SJCRH30 (cell line): ENCODE results near the gene STPG2. TPM values are rescaled to one million over a fixed set of nuclear protein-coding genes. Genes with fewer than 3 reads are reported as not detected.
"Not testable (repeated sequence)": the region's sequence is repeated elsewhere in the genome, so short reads cannot be mapped to it uniquely, and the experiment has no call there.

ENCODE experiments used
- DNase-seq, 2 experiments: peaks; one replicate each; pipeline ENCODE4 v3.0.0-alpha.2; 2015 to 2020
- H3K27ac ChIP-seq: fragments of 250-450 bp; sonication (Bioruptor Pico); 2 replicates; pipeline ENCODE4 v1.5.1; 2020; ENCODE audit warnings: mild to moderate bottlenecking, moderate library complexity
- H3K27me3 ChIP-seq: fragments of 250-450 bp; sonication (Bioruptor Pico); 2 replicates; pipeline ENCODE4 v1.5.1; 2020; ENCODE audit warnings: mild to moderate bottlenecking, moderate library complexity
- H3K36me3 ChIP-seq: fragments of 250-450 bp; sonication (Bioruptor Pico); 2 replicates; pipeline ENCODE4 v1.5.1; 2020; ENCODE audit warnings: mild to moderate bottlenecking, moderate library complexity
- H3K4me1 ChIP-seq: fragments of 250-450 bp; sonication (Bioruptor Pico); 2 replicates; pipeline ENCODE4 v1.5.1; 2020; ENCODE audit warnings: mild to moderate bottlenecking, moderate library complexity
- H3K4me3 ChIP-seq: fragments of 250-450 bp; sonication (Bioruptor Pico); 2 replicates; pipeline ENCODE4 v1.5.1; 2020; ENCODE audit warnings: mild to moderate bottlenecking, moderate library complexity
- H3K9me3 ChIP-seq: fragments of 250-450 bp; sonication (Bioruptor Pico); replicated peaks from 2 replicates; pipeline ENCODE4 v1.5.1; 2020; ENCODE audit warnings: mild to moderate bottlenecking, moderate library complexity
- total RNA-seq: library from RNA; depleted of rRNA; stranded (reverse); fragments of >200 nt; shearing (Covaris generic); gene quantifications from 2 replicates; pipeline ENCODE4 v1.2.3, GENCODE V29; 2014

Gene STPG2
- total RNA-seq, 1 experiment from 2014 or later: not detected

DNA sequence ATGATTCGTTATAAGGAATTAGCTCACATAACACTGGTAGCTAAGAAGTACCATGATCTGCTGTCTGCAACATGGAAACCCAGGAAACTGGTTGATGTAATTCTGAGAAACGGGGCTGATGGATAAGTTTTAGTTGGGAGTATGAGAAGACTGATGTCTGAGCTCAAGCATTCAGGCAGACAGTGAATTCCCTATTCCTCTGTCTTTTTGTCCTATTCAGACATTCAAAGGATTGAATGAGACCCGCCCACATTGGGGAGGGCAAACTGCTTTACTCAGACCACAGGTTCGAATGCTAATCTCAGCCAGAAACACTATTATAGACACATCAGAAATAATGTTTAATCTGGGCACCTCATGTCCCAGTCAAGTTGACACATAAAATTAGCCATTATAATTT, 515.5 kb downstream of the STPG2 start:
- no peaks in the 10 kb centered on the region for H3K27me3 ChIP-seq
- H3K27ac ChIP-seq: no peak overlapping the region
- no peaks in the 10 kb centered on the region for H3K36me3 ChIP-seq
- no peaks in the 10 kb centered on the region for H3K9me3 ChIP-seq
- H3K4me3 ChIP-seq: no peak overlapping the region
- no peaks in the 10 kb centered on the region for H3K4me1 ChIP-seq
- no peak for DNase-seq

DNA sequence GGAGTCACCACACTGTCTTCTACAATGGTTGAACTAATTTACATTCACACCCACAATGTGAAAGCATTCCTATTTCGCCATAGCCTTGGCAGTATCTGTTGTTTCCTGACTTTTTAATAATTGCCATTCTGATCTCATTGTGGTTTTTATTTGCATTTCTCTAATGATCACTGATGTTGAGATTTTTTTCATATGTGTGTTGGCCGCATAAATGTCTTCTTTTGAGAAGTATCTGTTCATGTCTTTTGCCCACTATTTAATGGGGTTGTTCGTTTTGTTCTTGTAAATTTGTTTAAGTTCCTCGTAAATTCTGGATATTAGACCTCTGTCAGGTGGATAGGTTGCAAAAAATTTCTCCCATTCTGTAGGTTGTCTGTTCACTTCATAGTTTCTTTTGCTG, 519.1 kb downstream of the STPG2 start:
- Histone ChIP-seq H3K36me3 (no peaks in the 10 kb centered on the region), H3K9me3 (no peaks in the 10 kb centered on the region), H3K27ac (no peak overlapping the region), H3K4me3 (no peak overlapping the region), H3K27me3 (no peaks in the 10 kb centered on the region), H3K4me1 (no peaks in the 10 kb centered on the region)
- DNase-seq: no peak

DNA sequence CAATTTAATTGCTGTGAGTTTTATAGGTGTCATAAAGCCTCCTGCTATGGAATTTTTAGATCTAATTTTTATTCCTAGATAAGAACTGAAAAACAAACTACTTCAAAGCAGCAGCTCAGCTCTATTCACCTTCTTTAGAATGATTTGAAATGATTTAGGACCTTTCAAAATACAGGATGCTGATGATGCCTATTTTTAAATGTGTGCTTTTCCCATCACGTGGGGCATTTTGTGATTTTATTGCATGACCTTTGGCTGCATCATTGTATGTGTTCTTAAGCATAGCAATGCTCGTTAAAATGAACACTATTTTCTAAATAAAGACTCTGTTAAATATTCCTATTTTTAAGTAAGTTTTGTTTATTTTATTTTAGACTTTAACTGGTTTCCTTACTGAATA, 537.3 kb downstream of the STPG2 start:
- H3K36me3 ChIP-seq: no peaks in the 10 kb centered on the region
- H3K9me3 ChIP-seq: no peaks in the 10 kb centered on the region
- H3K27me3 ChIP-seq: no peaks in the 10 kb centered on the region
- H3K4me1 ChIP-seq: no peaks in the 10 kb centered on the region
- no peak overlapping the region for H3K4me3 ChIP-seq
- no peak overlapping the region for H3K27ac ChIP-seq
- no peak for DNase-seq

DNA sequence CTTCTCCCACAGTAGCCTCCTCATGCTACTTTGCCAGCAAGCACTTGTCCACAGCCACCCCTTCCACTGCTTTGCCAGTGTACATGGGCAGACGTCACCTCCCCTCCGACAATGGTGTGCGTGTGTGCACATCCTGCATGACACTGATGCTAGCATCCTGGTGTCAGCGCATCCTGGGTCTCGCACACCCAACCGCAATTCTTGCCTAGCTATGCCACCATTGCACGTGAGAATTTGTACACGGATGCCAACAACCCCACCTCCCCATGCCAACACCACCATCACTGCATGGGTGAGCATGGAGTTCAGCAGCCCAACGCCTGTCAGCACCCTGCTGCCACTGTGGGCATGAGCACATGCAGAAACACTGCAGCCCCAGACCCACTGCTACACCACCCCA, 550.0 kb downstream of the STPG2 start:
- no peaks in the 10 kb centered on the region for H3K4me1 ChIP-seq
- no peak for DNase-seq
- H3K27me3 ChIP-seq: no peaks in the 10 kb centered on the region

DNA sequence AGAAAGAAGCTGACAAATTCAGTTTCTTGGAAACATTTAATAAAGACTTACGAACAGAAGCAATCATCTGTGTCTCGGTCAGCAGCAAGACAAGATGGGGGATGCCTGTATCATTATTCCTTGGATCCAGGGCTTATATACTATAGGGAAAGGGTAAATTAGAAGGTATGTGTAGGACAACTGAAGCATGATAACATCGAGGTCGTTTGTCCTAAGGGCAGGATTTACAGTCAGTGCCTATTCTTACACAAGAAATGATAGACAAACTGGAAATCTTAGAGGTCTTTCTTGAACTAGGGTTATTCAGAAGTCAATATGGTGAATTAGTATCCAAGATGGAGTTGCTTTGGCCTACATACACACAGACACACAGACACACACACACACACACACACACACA, 553.0 kb downstream of the STPG2 start:
- no peaks in the 10 kb centered on the region for H3K9me3 ChIP-seq
- no peaks in the 10 kb centered on the region for H3K36me3 ChIP-seq
- DNase-seq: no peak
- no peak overlapping the region for H3K27ac ChIP-seq
- H3K27me3 ChIP-seq: no peaks in the 10 kb centered on the region
- no peak overlapping the region for H3K4me3 ChIP-seq
- H3K4me1 ChIP-seq: no peaks in the 10 kb centered on the region

More for the DNA sequence above, 550.0 kb downstream of the STPG2 start:
- H3K9me3 ChIP-seq: no peaks in the 10 kb centered on the region
- H3K36me3 ChIP-seq: no peaks in the 10 kb centered on the region
- no peak overlapping the region for H3K27ac ChIP-seq
- no peak overlapping the region for H3K4me3 ChIP-seq

DNA sequence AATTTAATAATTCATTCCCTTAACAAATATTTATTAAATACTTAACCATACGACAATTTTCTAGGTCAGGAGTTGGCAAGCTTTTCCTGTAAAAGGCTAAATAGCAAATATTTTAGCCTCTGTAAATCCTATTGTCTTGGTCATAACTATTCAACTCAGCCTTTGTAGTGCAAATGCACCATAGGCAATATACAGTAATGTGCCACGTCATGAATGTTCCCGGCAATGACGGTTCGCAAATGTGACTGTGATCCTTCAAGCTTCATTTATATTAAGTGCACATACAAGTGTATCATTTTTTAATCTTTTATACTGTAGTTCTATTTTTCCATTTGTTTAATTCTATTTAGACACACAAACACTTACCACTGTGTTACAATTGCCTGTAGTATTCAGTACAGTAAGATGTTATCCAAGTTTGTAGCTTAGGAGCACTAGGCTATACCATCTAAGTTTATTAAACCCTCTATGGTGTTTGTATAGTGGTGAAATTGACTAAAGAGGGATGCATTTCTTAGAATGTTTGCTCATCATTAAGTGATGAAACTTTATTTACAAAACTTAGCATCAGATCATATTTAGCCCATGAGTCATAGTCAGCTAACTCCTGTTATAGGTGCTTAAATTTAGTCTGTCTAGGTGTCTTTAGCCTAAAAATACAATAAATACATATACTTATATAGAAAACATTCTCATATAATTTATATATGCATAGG, 553.6 kb downstream of the STPG2 start:
- no peaks in the 10 kb centered on the region for H3K4me1 ChIP-seq
- H3K27ac ChIP-seq: no peak overlapping the region
- DNase-seq: no peak
- no peaks in the 10 kb centered on the region for H3K9me3 ChIP-seq
- no peaks in the 10 kb centered on the region for H3K27me3 ChIP-seq
- no peak overlapping the region for H3K4me3 ChIP-seq
- no peaks in the 10 kb centered on the region for H3K36me3 ChIP-seq

DNA sequence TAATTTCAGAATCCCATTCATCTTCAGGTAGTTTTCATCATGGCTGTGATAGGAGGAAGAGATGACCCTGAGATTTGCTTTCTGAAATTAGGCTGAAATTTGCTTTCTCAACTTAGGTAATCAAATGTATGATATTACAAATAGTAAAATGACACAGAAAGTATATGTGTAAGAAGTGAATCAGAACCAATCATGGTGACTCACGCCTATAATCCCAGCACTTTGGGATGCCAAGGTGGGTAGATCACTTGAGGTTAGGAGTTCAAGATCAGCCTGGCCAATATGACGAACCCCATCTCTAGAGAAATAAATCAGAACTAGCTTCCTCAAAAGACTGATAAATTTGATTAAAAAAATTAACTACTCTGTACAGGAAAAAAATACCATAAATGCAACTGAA, 555.4 kb downstream of the STPG2 start:
- no peaks in the 10 kb centered on the region for H3K4me1 ChIP-seq
- no peak for DNase-seq
- H3K36me3 ChIP-seq: no peaks in the 10 kb centered on the region

DNA sequence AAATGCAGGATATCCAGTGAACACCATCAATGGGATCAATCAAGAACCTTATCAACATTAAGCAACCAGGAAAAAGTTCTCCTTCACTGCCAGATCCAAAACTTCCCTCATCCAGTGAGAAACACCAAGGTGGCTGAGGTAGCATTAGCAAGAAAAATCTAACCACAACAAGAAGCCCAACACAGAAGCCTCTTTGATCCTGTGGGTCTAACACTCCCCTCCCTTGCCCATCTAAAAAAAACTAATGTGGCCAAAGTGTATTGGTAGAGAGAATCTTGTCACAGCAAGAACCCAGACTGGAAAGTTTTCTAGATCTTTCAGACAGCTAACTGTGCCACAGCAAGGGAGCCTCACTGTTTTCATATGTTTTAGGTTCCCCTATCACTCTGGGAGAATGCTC, 558.0 kb downstream of the STPG2 start:
- H3K27ac ChIP-seq: no peak overlapping the region
- no peaks in the 10 kb centered on the region for H3K27me3 ChIP-seq
- no peak for DNase-seq
- no peaks in the 10 kb centered on the region for H3K36me3 ChIP-seq
- H3K4me1 ChIP-seq: no peaks in the 10 kb centered on the region
- no peak overlapping the region for H3K4me3 ChIP-seq
- no peaks in the 10 kb centered on the region for H3K9me3 ChIP-seq

More for the DNA sequence above, 555.4 kb downstream of the STPG2 start:
- no peak overlapping the region for H3K27ac ChIP-seq
- no peak overlapping the region for H3K4me3 ChIP-seq
- H3K9me3 ChIP-seq: no peaks in the 10 kb centered on the region
- H3K27me3 ChIP-seq: no peaks in the 10 kb centered on the region

DNA sequence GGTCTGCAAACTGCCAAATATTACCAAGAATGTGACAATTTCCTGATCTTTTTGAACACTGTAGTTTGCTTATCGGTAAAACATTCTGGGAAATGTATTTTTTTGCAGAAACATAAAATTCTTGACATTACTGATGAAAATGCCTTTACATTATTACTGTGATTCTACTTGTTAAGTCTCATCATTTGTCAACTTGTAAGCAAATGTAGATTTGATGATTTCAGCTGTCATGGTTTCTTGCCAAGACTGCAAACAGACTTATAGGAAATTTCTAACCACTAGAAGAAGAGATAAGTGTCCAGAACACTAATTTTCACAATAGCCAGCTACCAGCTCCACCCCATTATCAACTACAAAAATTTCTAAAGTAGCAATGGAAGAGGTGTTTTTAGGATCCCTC, 560.4 kb downstream of the STPG2 start:
- DNase-seq: no peak
- Histone ChIP-seq H3K27me3 (no peaks in the 10 kb centered on the region), H3K27ac (no peak overlapping the region), H3K4me1 (no peaks in the 10 kb centered on the region), H3K36me3 (no peaks in the 10 kb centered on the region), H3K9me3 (no peaks in the 10 kb centered on the region), H3K4me3 (no peak overlapping the region)

DNA sequence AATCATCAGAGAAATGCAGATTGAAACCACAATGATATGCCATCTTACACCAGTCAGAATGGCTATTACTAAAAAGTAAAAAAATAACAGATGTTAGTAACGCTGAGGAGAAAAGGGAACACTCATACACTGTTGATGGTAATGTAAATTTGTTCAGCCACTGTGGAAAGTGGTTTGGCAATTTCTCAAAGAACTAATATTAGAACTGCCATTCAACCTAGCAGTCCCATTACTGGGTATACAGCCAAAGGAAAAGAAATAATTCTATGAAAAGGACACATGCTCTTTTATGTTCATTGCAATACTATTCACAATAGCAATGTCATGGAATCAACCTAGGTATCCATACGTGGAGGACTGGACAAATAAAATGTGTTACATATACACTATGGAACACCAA, 566.3 kb downstream of the STPG2 start:
- Histone ChIP-seq H3K27ac (no peak overlapping the region), H3K4me1 (no peaks in the 10 kb centered on the region), H3K9me3 (no peaks in the 10 kb centered on the region), H3K27me3 (0 out of 2 replicates have a peak, but pooled peaks cover 3% of the 10 kb centered on the region), H3K4me3 (no peak overlapping the region), H3K36me3 (no peaks in the 10 kb centered on the region)
- no peak for DNase-seq

DNA sequence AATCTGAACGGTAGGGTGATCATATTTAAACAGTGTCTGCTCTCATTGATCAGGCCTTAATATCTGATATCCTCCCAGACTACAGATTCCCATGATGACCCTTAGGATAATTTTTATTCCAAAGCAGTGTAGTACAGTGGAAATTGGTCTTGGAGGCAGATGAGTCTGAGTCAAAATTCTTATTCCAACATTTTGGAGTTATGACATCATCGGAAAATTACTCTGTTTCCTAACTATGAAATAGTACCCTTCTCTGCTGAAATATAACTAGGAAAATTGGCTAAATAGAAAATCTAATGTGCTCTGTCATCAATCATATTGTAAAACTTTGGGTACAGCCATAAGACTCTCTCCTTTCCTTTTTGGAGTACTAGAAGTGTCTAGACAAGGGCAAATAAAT, 583.3 kb downstream of the STPG2 start:
- Histone ChIP-seq H3K27me3 (no peaks in the 10 kb centered on the region), H3K4me3 (no peak overlapping the region), H3K36me3 (no peaks in the 10 kb centered on the region), H3K27ac (no peak overlapping the region), H3K4me1 (no peaks in the 10 kb centered on the region), H3K9me3 (no peaks in the 10 kb centered on the region)
- no peak for DNase-seq

DNA sequence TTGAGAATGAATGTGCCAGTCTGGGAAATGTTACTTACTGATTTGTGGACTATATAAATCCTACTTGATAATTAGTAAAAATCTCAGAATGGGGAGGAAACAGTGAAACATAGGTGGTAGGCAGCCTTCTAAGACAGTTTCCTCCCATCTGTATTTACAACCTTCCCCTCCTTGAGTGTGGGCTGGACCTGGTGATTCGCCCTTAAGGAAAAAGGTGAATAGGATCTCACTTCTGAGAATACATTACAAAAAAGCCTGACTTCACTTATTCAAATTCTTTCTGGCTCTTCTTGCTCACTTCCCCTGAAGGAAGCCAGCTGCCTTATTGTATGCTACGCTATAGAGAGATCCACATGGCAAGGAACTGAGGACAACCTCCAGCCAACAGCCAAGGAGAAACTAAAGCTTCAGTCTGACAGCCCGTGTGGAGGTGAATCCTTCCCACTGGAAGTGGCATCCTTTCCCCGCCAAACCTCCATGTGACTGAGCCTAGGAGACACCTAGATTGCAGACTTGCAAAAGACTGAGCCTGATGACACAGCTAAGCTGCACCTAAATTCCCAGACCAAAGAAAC, 585.0 kb downstream of the STPG2 start:
- no peak for DNase-seq
- no peak overlapping the region for H3K27ac ChIP-seq
- no peaks in the 10 kb centered on the region for H3K4me1 ChIP-seq
- no peaks in the 10 kb centered on the region for H3K36me3 ChIP-seq
- H3K4me3 ChIP-seq: no peak overlapping the region
- H3K9me3 ChIP-seq: no peaks in the 10 kb centered on the region
- H3K27me3 ChIP-seq: no peaks in the 10 kb centered on the region

DNA sequence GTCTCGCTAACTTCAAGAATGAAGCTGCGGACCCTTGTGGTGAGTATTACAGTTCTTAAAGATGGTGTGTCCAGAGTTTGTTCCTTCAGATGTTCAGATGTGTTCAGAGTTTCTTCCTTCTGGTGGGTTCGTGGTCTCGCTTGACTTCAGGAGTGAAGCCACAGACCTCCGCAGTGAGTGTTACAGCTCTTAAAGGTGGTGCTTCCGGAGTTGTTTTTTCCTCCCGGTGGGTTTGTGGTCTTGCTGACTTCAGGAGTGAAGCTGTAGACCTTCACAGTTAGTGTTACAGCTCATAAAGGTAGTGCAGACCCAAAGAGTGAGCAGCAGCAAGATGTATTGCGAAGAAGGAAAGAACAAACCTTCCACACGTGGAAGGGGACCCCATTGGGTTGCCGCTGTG, 592.6 kb downstream of the STPG2 start:
- not testable (repeated sequence) for H3K9me3 ChIP-seq, DNase-seq, H3K27ac ChIP-seq, H3K4me3 ChIP-seq, H3K36me3 ChIP-seq, H3K27me3 ChIP-seq, H3K4me1 ChIP-seq

DNA sequence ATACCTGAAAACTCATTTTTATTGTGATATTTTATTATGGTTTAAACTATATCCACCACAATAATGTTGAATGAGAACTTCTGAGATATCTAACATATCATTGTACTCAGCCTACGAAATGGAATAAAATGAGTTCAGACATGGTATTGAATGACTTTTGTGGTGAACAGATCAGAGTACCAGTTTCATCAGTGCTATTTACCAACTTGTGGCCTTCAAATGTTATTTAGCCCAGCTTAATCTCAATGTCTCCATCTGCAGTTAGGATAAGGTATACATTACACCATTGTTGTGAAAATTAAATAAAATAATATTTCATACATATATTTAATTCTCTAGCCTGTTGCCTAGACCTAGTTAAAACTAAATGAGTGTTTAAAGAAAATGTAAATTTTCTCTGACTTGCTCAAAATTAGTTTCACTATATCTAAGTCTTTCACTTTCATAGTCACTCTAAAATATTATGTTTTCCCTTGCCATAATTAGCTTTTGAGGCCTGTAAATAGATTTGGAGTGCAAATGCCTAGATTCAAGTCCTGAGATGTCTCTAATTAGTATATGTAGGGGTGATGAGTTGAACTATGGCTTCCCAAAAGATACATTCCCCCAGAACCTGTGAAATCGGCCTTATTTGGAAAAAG, 594.2 kb downstream of the STPG2 start:
- no peak for DNase-seq
- H3K4me3 ChIP-seq: no peak overlapping the region
- no peaks in the 10 kb centered on the region for H3K9me3 ChIP-seq
- no peaks in the 10 kb centered on the region for H3K4me1 ChIP-seq
- no peaks in the 10 kb centered on the region for H3K27me3 ChIP-seq
- H3K27ac ChIP-seq: no peak overlapping the region
- H3K36me3 ChIP-seq: no peaks in the 10 kb centered on the region

DNA sequence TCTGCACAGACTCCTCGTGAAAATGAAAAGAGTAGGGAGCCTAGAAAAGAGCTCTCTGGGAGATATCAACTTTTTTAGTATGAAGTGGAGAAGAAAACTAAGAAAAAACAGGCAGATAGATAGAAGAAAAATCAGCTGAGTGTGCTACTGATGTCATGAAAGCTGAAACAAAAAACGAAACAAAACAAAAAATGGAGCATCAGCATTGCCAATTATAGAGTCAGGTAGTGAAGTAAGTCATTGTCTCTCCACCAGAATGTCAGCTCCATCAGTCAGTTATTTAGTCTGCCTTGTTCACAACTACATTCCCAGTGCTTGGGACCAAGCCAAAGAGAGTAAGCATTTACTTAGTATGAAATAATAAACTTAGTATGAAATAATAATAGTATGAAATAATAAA, 595.1 kb downstream of the STPG2 start:
- Histone ChIP-seq H3K27ac (no peak overlapping the region), H3K4me3 (no peak overlapping the region), H3K36me3 (no peaks in the 10 kb centered on the region), H3K27me3 (no peaks in the 10 kb centered on the region), H3K4me1 (no peaks in the 10 kb centered on the region), H3K9me3 (no peaks in the 10 kb centered on the region)
- no peak for DNase-seq

DNA sequence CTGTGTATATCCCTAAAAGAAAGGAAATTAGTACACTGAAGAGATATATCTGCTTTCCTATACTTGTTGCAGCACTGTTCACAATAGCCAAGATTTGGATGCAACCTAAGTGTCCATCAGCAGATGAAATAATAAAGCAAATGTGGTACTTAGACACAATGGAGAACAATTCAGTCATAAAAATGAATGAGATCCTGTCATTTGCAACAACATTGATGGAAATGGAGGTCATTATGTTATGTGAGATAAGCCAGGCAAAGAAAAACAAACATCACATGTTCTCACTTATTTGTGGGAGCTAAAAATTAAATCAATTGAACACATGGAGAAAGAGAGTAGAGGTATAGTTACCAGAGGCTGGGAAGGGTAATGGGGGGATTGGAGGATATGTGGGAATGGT, 611.9 kb downstream of the STPG2 start:
- no peaks in the 10 kb centered on the region for H3K27me3 ChIP-seq
- no peaks in the 10 kb centered on the region for H3K9me3 ChIP-seq
- no peaks in the 10 kb centered on the region for H3K4me1 ChIP-seq
- no peak overlapping the region for H3K4me3 ChIP-seq
- DNase-seq: no peak
- H3K36me3 ChIP-seq: no peaks in the 10 kb centered on the region
- H3K27ac ChIP-seq: no peak overlapping the region
